ENCODE data around the gene GNL1.
"Not testable (repeated sequence)": the region's sequence is repeated elsewhere in the genome, so short reads cannot be mapped to it uniquely, and the experiment has no call there.

GNL1 gene

GRCh38 chr6:30530014-30530413 is 26.3 kb downstream of the GNL1 start:
- no peak for DNase-seq (ENCODE audit: low read depth)

- not testable (repeated sequence) for DNase-seq (ENCODE audit: low read depth)
Observed at GRCh38 chr6:30529349-30529875, 26.9 kb downstream of the GNL1 start.

- not testable (repeated sequence) for DNase-seq (ENCODE audit: low read depth)
Observed at GRCh38 chr6:30526444-30526843, 29.8 kb downstream of the GNL1 start.

DNA sequence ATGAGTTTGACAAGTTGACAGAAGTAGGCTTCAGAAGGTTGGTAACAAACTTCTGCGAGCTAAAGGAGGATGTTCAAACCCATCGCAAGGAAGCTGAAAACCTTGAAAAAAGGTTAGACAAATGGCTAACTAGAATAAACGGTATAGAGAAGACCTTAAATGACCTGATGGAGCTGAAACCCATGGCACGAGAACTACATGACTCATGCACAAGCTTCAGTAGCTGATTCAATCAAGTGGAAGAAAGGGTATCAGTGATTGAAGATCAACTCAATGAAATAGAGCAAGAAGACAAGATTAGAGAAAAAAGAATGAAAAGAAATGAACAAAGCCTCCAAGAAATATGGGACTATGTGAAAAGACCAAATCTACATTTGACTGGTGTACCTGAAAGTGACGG is 34.3 kb downstream of the GNL1 start:
- not testable (repeated sequence) for DNase-seq (ENCODE audit: low read depth)

- DNase-seq (ENCODE audit: low read depth): not testable (repeated sequence)
Observed at GRCh38 chr6:30521082-30521481, 35.2 kb downstream of the GNL1 start.

DNA sequence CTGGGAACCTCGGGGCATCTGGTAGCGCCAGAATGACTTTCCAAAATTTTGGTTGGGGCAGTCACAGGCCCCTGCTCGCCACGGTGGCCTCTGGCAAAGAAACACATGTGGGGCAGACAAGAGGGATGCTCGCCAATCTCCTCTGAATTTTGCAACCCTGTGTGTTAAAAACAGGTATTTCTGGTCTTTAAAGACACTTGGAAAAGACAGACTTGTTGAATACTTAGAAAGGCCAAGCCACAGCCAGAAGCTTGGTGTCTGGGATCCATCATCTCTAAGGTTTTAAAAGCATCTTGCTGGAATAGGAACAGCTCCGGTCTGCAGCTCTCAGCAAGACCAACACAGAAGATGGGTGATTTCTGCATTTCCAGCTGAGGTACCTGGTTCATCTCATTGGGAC is 35.8 kb downstream of the GNL1 start:
- DNase-seq (ENCODE audit: low read depth): no peak

GRCh38 chr6:30518505-30519145 is 37.7 kb downstream of the GNL1 start:
- not testable (repeated sequence) for DNase-seq (ENCODE audit: low read depth)

GRCh38 chr6:30517767-30518504 is 38.4 kb downstream of the GNL1 start:
- not testable (repeated sequence) for DNase-seq (ENCODE audit: low read depth)

- not testable (repeated sequence) for DNase-seq (ENCODE audit: low read depth)
Observed at GRCh38 chr6:30516754-30517076, 39.6 kb downstream of the GNL1 start.

GRCh38 chr6:30515944-30516753 is 40.1 kb downstream of the GNL1 start:
- peak; percentile 76 for DNase-seq (ENCODE audit: low read depth)

- no peak for DNase-seq (ENCODE audit: low read depth)
Observed at GRCh38 chr6:30515106-30515505, 41.2 kb downstream of the GNL1 start.

- no peak for DNase-seq (ENCODE audit: low read depth)
Observed at GRCh38 chr6:30513451-30513850, 42.8 kb downstream of the GNL1 start.

GRCh38 chr6:30511169-30511546 is 45.1 kb downstream of the GNL1 start:
- DNase-seq (ENCODE audit: low read depth): no peak

GRCh38 chr6:30510419-30511168 is 45.7 kb downstream of the GNL1 start:
- no peak for DNase-seq (ENCODE audit: low read depth)

DNA sequence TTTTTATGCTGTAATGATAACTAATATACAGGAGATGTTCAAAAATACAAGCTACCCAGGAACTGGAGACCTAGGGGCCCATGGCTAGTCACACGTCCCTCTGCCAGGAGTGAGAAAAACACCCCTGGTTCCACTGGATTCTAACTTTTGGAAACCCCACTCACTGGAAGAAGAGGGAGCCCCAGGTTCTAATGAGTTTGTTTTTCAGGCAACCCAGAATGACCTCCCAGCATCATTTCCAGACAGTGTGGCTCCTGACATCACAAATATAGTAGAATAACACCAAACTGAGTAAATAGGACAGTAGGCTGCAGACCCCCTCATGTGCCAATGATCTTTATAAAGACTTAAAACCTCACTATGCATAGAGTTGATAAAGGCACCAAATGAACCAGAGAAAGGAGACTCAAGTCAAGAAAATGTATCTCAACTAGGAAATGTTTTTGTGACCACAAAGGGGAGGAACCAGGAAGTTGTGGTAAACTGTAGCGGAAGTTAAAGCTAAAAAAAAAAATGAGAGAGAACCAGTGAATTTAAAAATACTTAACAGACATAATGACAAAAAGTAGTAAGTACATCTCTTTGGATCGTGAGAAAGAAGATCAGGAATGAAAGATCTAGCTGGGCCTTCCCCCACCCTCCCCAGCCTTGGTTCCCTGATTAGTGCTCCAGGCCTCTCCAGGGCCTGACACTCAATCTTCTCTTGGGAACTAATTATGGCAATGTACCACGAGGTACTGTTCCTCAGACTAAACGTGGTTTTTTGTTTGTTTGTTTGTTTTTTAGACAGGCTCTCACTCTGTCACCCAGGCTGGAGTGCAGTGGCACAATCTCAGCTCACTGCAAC is 47.2 kb downstream of the GNL1 start:
- no peak for DNase-seq (ENCODE audit: low read depth)

DNA sequence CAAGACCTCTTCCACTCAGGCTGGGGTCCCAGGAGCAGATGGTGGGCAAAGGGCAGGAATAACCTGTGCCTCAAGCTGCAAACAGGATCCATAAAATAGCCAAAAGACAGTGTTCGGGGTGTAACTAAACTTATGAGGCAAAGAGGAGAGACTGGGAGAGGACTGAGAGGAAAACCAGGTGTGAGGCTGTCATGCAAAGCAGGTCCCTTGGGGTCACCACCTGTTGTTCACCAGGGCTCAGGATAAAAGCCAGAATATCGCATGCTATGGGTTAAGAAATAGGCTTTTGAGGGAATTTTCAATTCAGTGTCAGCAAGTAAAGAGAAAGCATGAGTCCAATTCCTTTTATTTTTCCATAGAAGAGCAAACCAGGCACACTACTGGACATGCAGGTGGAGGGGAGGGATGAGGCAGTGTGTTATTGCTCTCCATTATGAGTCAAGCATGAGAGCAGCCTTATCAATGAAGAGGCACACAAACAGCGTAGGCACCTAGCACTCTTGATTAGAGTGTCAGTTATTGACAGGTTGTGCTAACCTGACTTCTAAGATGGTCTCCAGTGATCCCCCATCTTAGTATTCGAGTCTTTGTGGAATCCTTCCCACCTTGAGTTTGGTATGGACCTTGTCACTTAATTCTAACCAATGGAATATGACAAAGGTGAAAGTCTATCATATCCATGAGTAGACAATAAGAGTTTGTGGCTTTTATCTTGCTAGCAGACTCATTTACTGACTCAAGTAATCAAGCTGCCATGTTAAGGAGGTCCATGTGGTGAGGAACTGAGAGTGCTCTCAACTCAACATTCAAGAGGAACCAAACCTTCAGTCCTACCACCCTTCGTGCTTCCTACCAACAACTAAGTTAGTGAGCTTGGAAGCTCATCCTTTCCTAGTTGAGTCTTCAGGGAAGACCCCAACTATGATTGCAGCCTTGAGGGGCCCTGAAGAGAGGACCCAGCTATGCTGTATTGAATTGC is 48.2 kb downstream of the GNL1 start:
- no peak for DNase-seq (ENCODE audit: low read depth)

- DNase-seq (ENCODE audit: low read depth): no peak
Observed at GRCh38 chr6:30500421-30501355, 55.6 kb downstream of the GNL1 start.

GRCh38 chr6:30498705-30499104 is 57.6 kb downstream of the GNL1 start:
- DNase-seq (ENCODE audit: low read depth): not testable (repeated sequence)

- no peak for DNase-seq (ENCODE audit: low read depth)
Observed at GRCh38 chr6:30497714-30498113, 58.6 kb downstream of the GNL1 start.
